HepG2 (cell line): ENCODE results near the gene RABEPK. TPM values are rescaled to one million over a fixed set of nuclear protein-coding genes. Genes with fewer than 3 reads are reported as not detected.

Source experiments
- ATAC-seq: fragments of 200-7000 bp; cut with Tn5 transposase; 3 replicates; pipeline ENCODE4 v1.9.1; 2020; ENCODE audit warnings: mild to moderate bottlenecking, moderate library complexity
- BruUV-seq: library from RNA; stranded (reverse); fragments of 400-500 nt; replicated peaks from 2 replicates; lab custom pipeline; 2021; lab: Mats Ljungman, UMichigan
- CTCF ChIA-PET: fragments of 300-600 bp; formaldehyde crosslinking; extraction: SDS; loops from one replicate; lab custom pipeline; 2021; ENCODE audit warnings: low total read pairs, inconsistent platforms, low intra/inter-chr PET ratio; lab: Yijun Ruan, JAX
- POLR2A ChIA-PET: fragments of 350-600 bp; sonication (Branson Sonifier 250); formaldehyde crosslinking; loops from one replicate; lab custom pipeline; 2020; ENCODE audit warnings: antibody characterized with exemption, inconsistent platforms; lab: Yijun Ruan, JAX
- DNase-seq: peaks from one replicate; pipeline ENCODE4 v3.0.0-alpha.2; 2015; ENCODE audit warnings: low spot score
- FAIRE-seq: peaks from 3 replicates; lab custom pipeline; 2011; peaks lifted over from hg19 to GRCh38; lab: Jason Lieb, UNC
- H2AFZ ChIP-seq: one replicate; pipeline ENCODE4 v1.6.1; 2011; ENCODE audit warnings: low read length, inconsistent platforms
- H3K27ac ChIP-seq: fragments of 300-600 bp; 3 replicates; pipeline ENCODE4 v1.8.0; 2011; ENCODE audit warnings: mixed run types, mild to moderate bottlenecking, mixed read lengths, low read length, inconsistent platforms; ENCODE audit not compliant: insufficient read depth; ENCODE audit errors: extremely low read length
- H3K27me3 ChIP-seq, 2 experiments: fragments of 200-600 bp in 1 of 2; 2 replicates in 1 of 2; 3 replicates in 1 of 2; pipeline versions ENCODE4 v1.6.0 to v1.8.0; 2011; ENCODE audit warnings: low read length in 2 of 2, mild to moderate bottlenecking in 2 of 2, moderate library complexity in 2 of 2, inconsistent platforms in 1 of 2; ENCODE audit not compliant: insufficient read depth in 2 of 2, control insufficient read depth in 1 of 2
- H3K36me3 ChIP-seq, 2 experiments: fragments of 200-600 bp in 1 of 2; replicated peaks in 1 of 2; 2 replicates in 1 of 2; 3 replicates in 1 of 2; pipeline versions ENCODE4 v1.5.1 to v1.8.0; 2011; ENCODE audit warnings: low read length in 2 of 2, inconsistent platforms in 1 of 2; ENCODE audit not compliant: insufficient read depth in 2 of 2, control insufficient read depth in 1 of 2
- H3K4me1 ChIP-seq: 2 replicates; pipeline ENCODE4 v1.5.1; 2012; ENCODE audit warnings: low read length, inconsistent platforms; ENCODE audit not compliant: insufficient read depth
- H3K4me2 ChIP-seq: 2 replicates; pipeline ENCODE4 v1.6.0; 2011; ENCODE audit warnings: low read depth, low read length, inconsistent platforms
- H3K4me3 ChIP-seq, 3 experiments: fragments of 200-600 bp in 1 of 3; sonication (generic), shearing (Covaris generic) in 1 of 3; replicated peaks in 1 of 3; 2 replicates each; pipeline ENCODE4 v1.5.1; 2011 to 2016; ENCODE audit warnings: low read length in 3 of 3, inconsistent platforms in 2 of 3, low read depth in 2 of 3, mild to moderate bottlenecking in 2 of 3, control low read depth in 1 of 3, mixed read lengths in 1 of 3; ENCODE audit not compliant: insufficient read depth in 1 of 3
- H3K79me2 ChIP-seq: one replicate; pipeline ENCODE4 v1.6.1; 2011; ENCODE audit warnings: low read length, inconsistent platforms; ENCODE audit not compliant: insufficient read depth
- H3K9ac ChIP-seq: 2 replicates; pipeline ENCODE4 v1.6.0; 2011; ENCODE audit warnings: mild to moderate bottlenecking, low read depth, low read length, inconsistent platforms; ENCODE audit not compliant: insufficient read depth
- H3K9me3 ChIP-seq: 2 replicates; pipeline ENCODE4 v1.5.1; 2012; ENCODE audit warnings: mild to moderate bottlenecking, low read length
- H4K20me1 ChIP-seq: 2 replicates; pipeline ENCODE4 v1.6.0; 2011; ENCODE audit warnings: inconsistent platforms, mild to moderate bottlenecking, low read length, moderate library complexity; ENCODE audit not compliant: insufficient read depth
- REPIN1 ChIP-seq: sonication (generic); formaldehyde crosslinking; IDR thresholded peaks from 2 replicates; pipeline ENCODE4 v1.8.0; 2022; ENCODE audit warnings: missing genetic modification reagents, low read depth, mild to moderate bottlenecking, borderline replicate concordance
- WGBS: methylation state at CpG from one replicate; pipeline ENCODE4 v1.1.6; 2017; ENCODE audit warnings: low lambda C conversion rate; 5-methylcytosine and 5-hydroxymethylcytosine counted together
- in situ Hi-C: cut with HindIII; loops from 2 replicates; pipeline ENCODE4 v1.10.0; 2017; ENCODE audit warnings: low pct_unique_long_range_greater_than_20kb; ENCODE audit not compliant: extremely low pct_ligation_motif_present
- intact Hi-C: fragments of 100-400 bp; cut with micrococcal nuclease; formaldehyde crosslinking; loops from one replicate; pipeline ENCODE4 v1.10.0; 2022; ENCODE audit not compliant: unreplicated experiment
- polyA plus RNA-seq, 8 experiments: library from polyadenylated mRNA; depleted of rRNA in 3 of 8; stranded (reverse) in 7 of 8; unstranded in 1 of 8; fragments of >200 nt; fragmentation: Illumina TruSeq in 4 of 8; extraction: Trizol in 4 of 8; gene quantifications; 2 replicates each; pipeline versions ENCODE4 v1.2.1 to v1.2.3, GENCODE V29; 2011 to 2016; ENCODE audit warnings: low read depth in 4 of 8, missing spikeins in 1 of 8, mixed read lengths in 1 of 8; ENCODE audit not compliant: insufficient read depth in 1 of 8
- total RNA-seq, 5 experiments: library from RNA; depleted of rRNA; stranded (reverse); fragments of >200 nt; fragmentation: Illumina TruSeq; extraction: Trizol; gene quantifications; 2 replicates each; pipeline ENCODE4 v1.2.3, GENCODE V29; 2016; ENCODE audit warnings: low read depth in 1 of 5
- TF ChIP-seq, protein P1 (sequence below): sonication (generic); formaldehyde crosslinking; IDR thresholded peaks from 2 replicates; pipeline ENCODE4 v1.4.0; 2020; ENCODE audit warnings: missing genetic modification reagents
- TF ChIP-seq, protein P2 (sequence below): IDR thresholded peaks from 2 replicates; pipeline ENCODE4 v1.6.1; 2018; ENCODE audit warnings: missing genetic modification reagents

RABEPK gene
- total and polyA plus RNA-seq, 2 of the 13 experiments (the other 11 are each of a cell fraction or from before 2014, with no cell fraction given), result 75.5 to 90.0 TPM

- TF ChIP-seq, protein P1, sequence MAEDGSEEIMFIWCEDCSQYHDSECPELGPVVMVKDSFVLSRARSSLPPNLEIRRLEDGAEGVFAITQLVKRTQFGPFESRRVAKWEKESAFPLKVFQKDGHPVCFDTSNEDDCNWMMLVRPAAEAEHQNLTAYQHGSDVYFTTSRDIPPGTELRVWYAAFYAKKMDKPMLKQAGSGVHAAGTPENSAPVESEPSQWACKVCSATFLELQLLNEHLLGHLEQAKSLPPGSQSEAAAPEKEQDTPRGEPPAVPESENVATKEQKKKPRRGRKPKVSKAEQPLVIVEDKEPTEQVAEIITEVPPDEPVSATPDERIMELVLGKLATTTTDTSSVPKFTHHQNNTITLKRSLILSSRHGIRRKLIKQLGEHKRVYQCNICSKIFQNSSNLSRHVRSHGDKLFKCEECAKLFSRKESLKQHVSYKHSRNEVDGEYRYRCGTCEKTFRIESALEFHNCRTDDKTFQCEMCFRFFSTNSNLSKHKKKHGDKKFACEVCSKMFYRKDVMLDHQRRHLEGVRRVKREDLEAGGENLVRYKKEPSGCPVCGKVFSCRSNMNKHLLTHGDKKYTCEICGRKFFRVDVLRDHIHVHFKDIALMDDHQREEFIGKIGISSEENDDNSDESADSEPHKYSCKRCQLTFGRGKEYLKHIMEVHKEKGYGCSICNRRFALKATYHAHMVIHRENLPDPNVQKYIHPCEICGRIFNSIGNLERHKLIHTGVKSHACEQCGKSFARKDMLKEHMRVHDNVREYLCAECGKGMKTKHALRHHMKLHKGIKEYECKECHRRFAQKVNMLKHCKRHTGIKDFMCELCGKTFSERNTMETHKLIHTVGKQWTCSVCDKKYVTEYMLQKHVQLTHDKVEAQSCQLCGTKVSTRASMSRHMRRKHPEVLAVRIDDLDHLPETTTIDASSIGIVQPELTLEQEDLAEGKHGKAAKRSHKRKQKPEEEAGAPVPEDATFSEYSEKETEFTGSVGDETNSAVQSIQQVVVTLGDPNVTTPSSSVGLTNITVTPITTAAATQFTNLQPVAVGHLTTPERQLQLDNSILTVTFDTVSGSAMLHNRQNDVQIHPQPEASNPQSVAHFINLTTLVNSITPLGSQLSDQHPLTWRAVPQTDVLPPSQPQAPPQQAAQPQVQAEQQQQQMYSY (CRISPR knock-in tag), result no peak
These were observed 17.3 kb upstream of the RABEPK start (continued) for GRCh38 chr9:125183054-125183453.

DNA sequence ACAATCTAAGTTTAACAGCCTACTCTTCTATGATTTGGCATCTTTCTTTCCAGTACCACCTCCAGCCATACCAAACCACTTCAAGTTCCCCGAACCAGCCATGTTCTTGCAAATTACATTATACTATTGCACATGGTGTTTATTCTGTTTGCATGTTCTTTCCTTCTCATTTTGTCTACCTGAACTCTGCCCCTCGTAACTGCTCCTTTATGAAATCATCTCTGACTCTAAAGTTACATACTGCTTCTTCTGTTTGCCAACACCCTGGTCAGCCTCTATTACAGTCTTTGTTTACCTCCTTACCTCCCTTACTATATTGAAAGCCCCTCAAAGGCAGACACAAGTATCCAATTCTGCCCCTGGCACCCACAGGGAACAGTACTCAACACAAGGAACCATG lies 16.8 kb upstream of the RABEPK start:
- Histone ChIP-seq H3K27ac (no peak overlapping the region), H3K9me3 (no peaks in the 10 kb centered on the region), H3K4me3 (no peak overlapping the region), H3K4me2 (no peak overlapping the region), H3K4me1 (peaks cover 34% of the 10 kb centered on the region), H3K79me2 (peaks cover 83% of the 10 kb centered on the region), H3K27me3 (no peaks in the 10 kb centered on the region), H3K9ac (no peak overlapping the region), H4K20me1 (no peaks in the 10 kb centered on the region), H2AFZ (no peak overlapping the region), H3K36me3 (no peaks in the 10 kb centered on the region)
- CTCF ChIA-PET, result no interaction called here
- FAIRE-seq (no peak), ATAC-seq (no peak), DNase-seq (no peak)
- POLR2A ChIA-PET, result interaction anchor here (1.5 kb wide), 1 partner anchor 57 kb away, joined by 3 read pairs; the partner anchor contains the start of gene HSPA5
- in situ Hi-C loops, result no loop called here
- 89% methylated on average over 2 of the region's 2 CpGs for WGBS
- BruUV-seq, result no TSS peak
- TF ChIP-seq, protein P2, sequence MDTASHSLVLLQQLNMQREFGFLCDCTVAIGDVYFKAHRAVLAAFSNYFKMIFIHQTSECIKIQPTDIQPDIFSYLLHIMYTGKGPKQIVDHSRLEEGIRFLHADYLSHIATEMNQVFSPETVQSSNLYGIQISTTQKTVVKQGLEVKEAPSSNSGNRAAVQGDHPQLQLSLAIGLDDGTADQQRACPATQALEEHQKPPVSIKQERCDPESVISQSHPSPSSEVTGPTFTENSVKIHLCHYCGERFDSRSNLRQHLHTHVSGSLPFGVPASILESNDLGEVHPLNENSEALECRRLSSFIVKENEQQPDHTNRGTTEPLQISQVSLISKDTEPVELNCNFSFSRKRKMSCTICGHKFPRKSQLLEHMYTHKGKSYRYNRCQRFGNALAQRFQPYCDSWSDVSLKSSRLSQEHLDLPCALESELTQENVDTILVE (CRISPR knock-in tag), result no peak
- no peak for TF ChIP-seq REPIN1 (CRISPR knock-in tag)
- intact Hi-C loops, result no loop called here
